Neural cell (in vitro differentiated cells): Measurements from ENCODE around the gene GRM1. TPM values are rescaled to one million over a fixed set of nuclear protein-coding genes. Genes with fewer than 3 reads are reported as not detected.

Source experiments
- H2AFZ ChIP-seq: fragments of 200-600, 300-800 bp; sonication (generic), shearing (Covaris generic); 2 replicates; pipeline ENCODE4 v1.6.0; 2014; ENCODE audit warnings: low read depth, mild to moderate bottlenecking, antibody characterized with exemption, low read length, moderate library complexity
- H3F3A ChIP-seq: fragments of 200-600 bp; shearing (Covaris generic); 2 replicates; pipeline ENCODE4 v1.6.1; 2016; ENCODE audit warnings: mild to moderate bottlenecking, moderate library complexity, mixed read lengths, antibody characterized with exemption, low read length; ENCODE audit not compliant: insufficient read depth, poor library complexity, severe bottlenecking
- H3K27ac ChIP-seq: fragments of 200-600, 300-800 bp; sonication (generic), shearing (Covaris generic); 2 replicates; pipeline ENCODE4 v1.5.1; 2014; ENCODE audit warnings: mild to moderate bottlenecking, low read length, moderate library complexity
- H3K27me3 ChIP-seq: fragments of 300-800, 200-600 bp; sonication (generic), shearing (Covaris generic); 2 replicates; pipeline ENCODE4 v1.6.0; 2014; ENCODE audit warnings: mild to moderate bottlenecking, low read depth, low read length, moderate library complexity; ENCODE audit not compliant: insufficient read depth
- H3K36me3 ChIP-seq: fragments of 300-800, 200-600 bp; sonication (generic), shearing (Covaris generic); 2 replicates; pipeline ENCODE4 v1.5.1; 2014; ENCODE audit warnings: mild to moderate bottlenecking, antibody characterized with exemption, low read length, moderate library complexity; ENCODE audit not compliant: insufficient read depth
- H3K4me2 ChIP-seq: fragments of 300-800, 200-600 bp; sonication (generic), shearing (Covaris generic); 2 replicates; pipeline ENCODE4 v1.6.0; 2014; ENCODE audit warnings: mild to moderate bottlenecking, low read length
- H3K4me3 ChIP-seq: fragments of 300-800, 200-600 bp; sonication (generic), shearing (Covaris generic); 2 replicates; pipeline ENCODE4 v1.5.1; 2014; ENCODE audit warnings: mild to moderate bottlenecking, low read length, moderate library complexity
- H3K79me2 ChIP-seq: fragments of 200-600 bp; shearing (Covaris generic); replicated peaks from 2 replicates; pipeline ENCODE4 v1.6.0; 2014; ENCODE audit warnings: mild to moderate bottlenecking, low read length, moderate library complexity; ENCODE audit not compliant: insufficient read depth
- H3K9ac ChIP-seq: fragments of 300-800, 200-600 bp; sonication (generic), shearing (Covaris generic); 2 replicates; pipeline ENCODE4 v1.6.1; 2016; ENCODE audit warnings: mild to moderate bottlenecking, low read length, mixed read lengths
- H3K9me2 ChIP-seq: fragments of 200-600 bp; shearing (Covaris generic); 2 replicates; pipeline ENCODE4 v1.6.1; 2016; ENCODE audit warnings: mild to moderate bottlenecking, low read length, mixed read lengths; ENCODE audit not compliant: insufficient read depth
- H3K9me3 ChIP-seq: fragments of 200-600, 300-800 bp; sonication (generic), shearing (Covaris generic); 2 replicates; pipeline ENCODE4 v1.6.1; 2016; ENCODE audit warnings: mild to moderate bottlenecking, mixed run types, low read length, moderate library complexity, mixed read lengths
- H4K20me1 ChIP-seq: fragments of 200-600 bp; shearing (Covaris generic); 2 replicates; pipeline ENCODE4 v1.6.1; 2016; ENCODE audit warnings: mild to moderate bottlenecking, mixed run types; ENCODE audit not compliant: insufficient read depth
- CTCF ChIP-seq: fragments of 450-650 bp; IDR thresholded peaks from 2 replicates; pipeline ENCODE4 v1.5.1; 2014; ENCODE audit warnings: antibody characterized with exemption, mild to moderate bottlenecking, moderate library complexity; ENCODE audit not compliant: poor library complexity, severe bottlenecking
- EP300 ChIP-seq: fragments of 450-650 bp; conservative IDR thresholded peaks from 2 replicates; pipeline ENCODE4 v1.6.1; 2014; ENCODE audit warnings: antibody characterized with exemption, mild to moderate bottlenecking, moderate library complexity; ENCODE audit not compliant: poor library complexity, severe bottlenecking
- EZH2 ChIP-seq: fragments of 200-600, 300-800 bp; shearing (Covaris generic), sonication (generic); IDR thresholded peaks from 2 replicates; pipeline ENCODE4 v1.6.1; 2014; ENCODE audit warnings: antibody characterized with exemption, low read length, borderline replicate concordance, mild to moderate bottlenecking; ENCODE audit not compliant: insufficient read depth, poor library complexity, severe bottlenecking
- MXI1 ChIP-seq: fragments of 450-650 bp; conservative IDR thresholded peaks from 2 replicates; pipeline ENCODE4 v1.6.1; 2014; ENCODE audit warnings: antibody characterized with exemption, mild to moderate bottlenecking; ENCODE audit not compliant: poor library complexity, severe bottlenecking
- POLR2AphosphoS5 ChIP-seq: IDR thresholded peaks from 2 replicates; pipeline ENCODE4 v1.6.1; 2012
- RAD21 ChIP-seq: fragments of 450-650 bp; conservative IDR thresholded peaks from 2 replicates; pipeline ENCODE4 v1.6.1; 2014; ENCODE audit warnings: antibody characterized with exemption, mild to moderate bottlenecking, moderate library complexity
- REST ChIP-seq: IDR thresholded peaks from 2 replicates; pipeline ENCODE4 v1.6.1; 2012; ENCODE audit warnings: borderline replicate concordance
- SMC3 ChIP-seq: fragments of 450-650 bp; conservative IDR thresholded peaks from 2 replicates; pipeline ENCODE4 v1.6.1; 2014; ENCODE audit warnings: antibody characterized with exemption, mild to moderate bottlenecking, moderate library complexity; ENCODE audit not compliant: poor library complexity
- TAF1 ChIP-seq: IDR thresholded peaks from 2 replicates; pipeline ENCODE4 v1.6.1; 2012; ENCODE audit warnings: low read depth
- polyA plus RNA-seq: library from polyadenylated mRNA; depleted of rRNA; stranded (reverse); fragments of >200 nt; gene quantifications from 2 replicates; pipeline ENCODE4 v1.2.3, GENCODE V29; 2014

GRM1 gene
- polyA plus RNA-seq, 1 donor from 2014 or later: 2.9 TPM

- no peak overlapping the region for H3K4me2 ChIP-seq
- H4K20me1 ChIP-seq: no peaks in the 10 kb centered on the region
- TF ChIP-seq SMC3 (no peak), EZH2 (no peak), MXI1 (no peak), TAF1 (no peak), EP300 (no peak), CTCF (no peak), POLR2AphosphoS5 (no peak), RAD21 (no peak), REST (no peak)
- no peaks in the 10 kb centered on the region for H3F3A ChIP-seq
- H3K27me3 ChIP-seq: no peaks in the 10 kb centered on the region
- H3K27ac ChIP-seq: no peak overlapping the region
- H3K4me3 ChIP-seq: no peak overlapping the region
- H3K9me2 ChIP-seq: no peaks in the 10 kb centered on the region
- no peak overlapping the region for H3K9ac ChIP-seq
- no peaks in the 10 kb centered on the region for H3K36me3 ChIP-seq
- H3K9me3 ChIP-seq: no peaks in the 10 kb centered on the region
- H2AFZ ChIP-seq: no peak overlapping the region
- no peaks in the 10 kb centered on the region for H3K79me2 ChIP-seq
Measured at GRCh38 chr6:146056506-146056905, 27.6 kb downstream of the GRM1 start.

GRCh38 chr6:146065690-146066089 is 36.8 kb downstream of the GRM1 start:
- TF ChIP-seq CTCF (no peak), REST (no peak), POLR2AphosphoS5 (no peak), EZH2 (no peak), SMC3 (no peak), RAD21 (no peak), EP300 (no peak), TAF1 (no peak), MXI1 (no peak)
- H3F3A ChIP-seq: no peaks in the 10 kb centered on the region
- no peaks in the 10 kb centered on the region for H3K36me3 ChIP-seq
- H3K9ac ChIP-seq: no peak overlapping the region
- H3K79me2 ChIP-seq: no peaks in the 10 kb centered on the region
- no peak overlapping the region for H3K4me2 ChIP-seq
- H4K20me1 ChIP-seq: no peaks in the 10 kb centered on the region
- no peak overlapping the region for H3K27ac ChIP-seq
- H3K4me3 ChIP-seq: no peak overlapping the region
- no peak overlapping the region for H2AFZ ChIP-seq
- H3K27me3 ChIP-seq: no peaks in the 10 kb centered on the region
- H3K9me3 ChIP-seq: no peaks in the 10 kb centered on the region
- H3K9me2 ChIP-seq: no peaks in the 10 kb centered on the region
